Fibroblast of lung (primary cell): ENCODE data around the gene WDR64.

Experiments used
- CTCF ChIP-seq, 2 donors: IDR thresholded peaks in 1 of 2; conservative IDR thresholded peaks in 1 of 2; 1 replicate in 1 of 2; 2 replicates in 1 of 2; pipeline ENCODE4 v1.5.1; 2011 to 2012; ENCODE audit warnings: low read length in 2 of 2, control low read depth in 1 of 2, inconsistent platforms in 1 of 2, low read depth in 1 of 2, mild to moderate bottlenecking in 1 of 2
- EZH2 ChIP-seq: IDR thresholded peaks from 2 replicates; pipeline ENCODE4 v1.5.1; 2012; ENCODE audit warnings: low read length, control low read depth, mild to moderate bottlenecking; ENCODE audit errors: missing control alignments

DNA sequence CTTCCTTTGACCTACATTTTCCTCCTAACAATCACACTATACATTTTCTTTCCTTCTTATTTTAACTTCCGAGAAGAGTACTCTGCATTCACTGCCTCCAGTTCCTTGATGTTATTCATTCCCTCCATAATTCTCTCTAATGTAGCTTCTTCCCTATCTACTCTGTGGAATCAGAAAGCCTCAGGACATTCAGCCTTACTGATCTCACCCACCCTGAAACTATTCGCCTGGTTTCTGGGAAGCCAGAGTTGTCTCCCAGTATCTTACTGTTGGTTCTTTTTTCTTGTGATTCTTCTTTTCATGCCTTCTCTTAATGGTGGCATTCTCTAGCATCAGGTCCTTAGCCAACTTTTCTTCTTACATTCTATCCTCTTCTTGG lies 45.5 kb downstream of the WDR64 start:
- TF ChIP-seq CTCF (conservative IDR thresholded peaks at IDR 0.05 in 1 of 2, IDR thresholded peaks at IDR 0.05 in 1 of 2; ENCODE audit: low read depth in 1 of 2, low read length in 2 of 2) (no peak), EZH2 (no peak)
